DND-41 (cell line): Measurements from ENCODE around the gene HAUS1.

ENCODE experiments used
- ATAC-seq: fragments of 200-7000 bp; cut with Tn5 transposase; 3 replicates; pipeline ENCODE4 v1.9.1; 2021; ENCODE audit warnings: low read depth; ENCODE audit not compliant: insufficient read depth
- DNase-seq: peaks from one replicate; pipeline ENCODE4 v3.0.0-alpha.2; 2020
- H2AFZ ChIP-seq: 2 replicates; pipeline ENCODE4 v1.6.0; 2012; ENCODE audit warnings: low read depth, low read length
- H3K27ac ChIP-seq: 2 replicates; pipeline ENCODE4 v1.5.1; 2012; ENCODE audit warnings: low read length, inconsistent platforms
- H3K27me3 ChIP-seq: fragments of 200-600 bp; sonication (generic); 2 replicates; pipeline ENCODE4 v1.6.0; 2012; ENCODE audit warnings: low read length, mild to moderate bottlenecking, inconsistent platforms; ENCODE audit not compliant: insufficient read depth, poor library complexity
- H3K36me3 ChIP-seq: 2 replicates; pipeline ENCODE4 v1.5.1; 2012; ENCODE audit warnings: low read length, inconsistent platforms; ENCODE audit not compliant: insufficient read depth
- H3K4me1 ChIP-seq: 2 replicates; pipeline ENCODE4 v1.5.1; 2012; ENCODE audit warnings: mild to moderate bottlenecking, low read length; ENCODE audit not compliant: insufficient read depth
- H3K4me2 ChIP-seq: 2 replicates; pipeline ENCODE4 v1.6.0; 2012; ENCODE audit warnings: mild to moderate bottlenecking, moderate library complexity, low read length, inconsistent platforms; ENCODE audit not compliant: insufficient read depth
- H3K4me3 ChIP-seq, 2 experiments: fragments of 200-600 bp in 1 of 2; shearing (Covaris generic) in 1 of 2; 2 replicates each; pipeline ENCODE4 v1.5.1; 2012 to 2016; ENCODE audit warnings: inconsistent platforms in 2 of 2, low read length in 2 of 2, mild to moderate bottlenecking in 2 of 2, low read depth in 1 of 2, moderate library complexity in 1 of 2
- H3K79me2 ChIP-seq: 2 replicates; pipeline ENCODE4 v1.6.0; 2012; ENCODE audit warnings: low read length, inconsistent platforms; ENCODE audit not compliant: insufficient read depth
- H3K9ac ChIP-seq: 2 replicates; pipeline ENCODE4 v1.6.0; 2012; ENCODE audit warnings: low read depth, mild to moderate bottlenecking, inconsistent platforms, low read length, moderate library complexity
- H3K9me3 ChIP-seq: 2 replicates; pipeline ENCODE4 v1.5.1; 2012; ENCODE audit warnings: low read length, moderate library complexity, mild to moderate bottlenecking, inconsistent platforms; ENCODE audit not compliant: insufficient read depth, severe bottlenecking
- H4K20me1 ChIP-seq: 2 replicates; pipeline ENCODE4 v1.6.0; 2012; ENCODE audit warnings: low read length; ENCODE audit not compliant: insufficient read depth
- CTCF ChIP-seq: IDR thresholded peaks from 2 replicates; pipeline ENCODE4 v1.5.1; 2012; ENCODE audit warnings: borderline replicate concordance, low read length, moderate library complexity, mild to moderate bottlenecking; ENCODE audit not compliant: poor library complexity, severe bottlenecking; ENCODE audit errors: extremely low read depth
- EZH2 ChIP-seq: IDR thresholded peaks from 3 replicates; pipeline ENCODE4 v1.6.1; 2012; ENCODE audit warnings: borderline replicate concordance, low read depth, mild to moderate bottlenecking, moderate library complexity, low read length, inconsistent platforms; ENCODE audit not compliant: severe bottlenecking

Gene HAUS1

GRCh38 chr18:46133534-46133933 is 29.3 kb downstream of the HAUS1 start:
- no peak overlapping the region for H3K4me3 ChIP-seq
- TF ChIP-seq EZH2 (no peak), CTCF (no peak)
- no peaks in the 10 kb centered on the region for H3K9me3 ChIP-seq
- H3K4me2 ChIP-seq: no peak overlapping the region
- ATAC-seq (no peak), DNase-seq (no peak)
- no peaks in the 10 kb centered on the region for H4K20me1 ChIP-seq
- no peaks in the 10 kb centered on the region for H3K4me1 ChIP-seq
- peaks cover 15% of the 10 kb centered on the region for H3K36me3 ChIP-seq
- H2AFZ ChIP-seq: no peak overlapping the region
- no peak overlapping the region for H3K9ac ChIP-seq
- H3K27ac ChIP-seq: no peak overlapping the region
- H3K27me3 ChIP-seq: no peaks in the 10 kb centered on the region
- no peaks in the 10 kb centered on the region for H3K79me2 ChIP-seq

- no peaks in the 10 kb centered on the region for H3K27me3 ChIP-seq
- no peaks in the 10 kb centered on the region for H3K9me3 ChIP-seq
- H3K4me1 ChIP-seq: no peaks in the 10 kb centered on the region
- ATAC-seq (no peak), DNase-seq (no peak)
- H3K9ac ChIP-seq: no peak overlapping the region
- no peak overlapping the region for H2AFZ ChIP-seq
- H4K20me1 ChIP-seq: no peaks in the 10 kb centered on the region
- no peak overlapping the region for H3K27ac ChIP-seq
- no peak overlapping the region for H3K4me3 ChIP-seq
- no peaks in the 10 kb centered on the region for H3K79me2 ChIP-seq
- peaks cover 2% of the 10 kb centered on the region for H3K36me3 ChIP-seq
- TF ChIP-seq CTCF (no peak), EZH2 (no peak)
- no peak overlapping the region for H3K4me2 ChIP-seq
These were observed 30.9 kb downstream of the HAUS1 start for GRCh38 chr18:46134920-46135675.

- H3K27me3 ChIP-seq: no peaks in the 10 kb centered on the region
- no peak overlapping the region for H3K4me3 ChIP-seq
- no peaks in the 10 kb centered on the region for H4K20me1 ChIP-seq
- TF ChIP-seq EZH2 (no peak), CTCF (no peak)
- H2AFZ ChIP-seq: no peak overlapping the region
- no peaks in the 10 kb centered on the region for H3K9me3 ChIP-seq
- no peak overlapping the region for H3K27ac ChIP-seq
- H3K9ac ChIP-seq: no peak overlapping the region
- no peaks in the 10 kb centered on the region for H3K36me3 ChIP-seq
- no peak overlapping the region for H3K4me2 ChIP-seq
- DNase-seq (no peak), ATAC-seq (no peak)
- no peaks in the 10 kb centered on the region for H3K4me1 ChIP-seq
- H3K79me2 ChIP-seq: no peaks in the 10 kb centered on the region
These were observed 36.0 kb downstream of the HAUS1 start for GRCh38 chr18:46140173-46140572.

- DNase-seq (no peak), ATAC-seq (no peak)
- Histone ChIP-seq H4K20me1 (no peaks in the 10 kb centered on the region), H3K79me2 (no peaks in the 10 kb centered on the region), H3K4me3 (no peak overlapping the region), H3K9me3 (no peaks in the 10 kb centered on the region), H3K36me3 (no peaks in the 10 kb centered on the region), H3K9ac (no peak overlapping the region), H3K4me2 (no peak overlapping the region), H3K27ac (no peak overlapping the region), H3K27me3 (no peaks in the 10 kb centered on the region), H2AFZ (no peak overlapping the region), H3K4me1 (no peaks in the 10 kb centered on the region)
- TF ChIP-seq EZH2 (no peak), CTCF (no peak)
These were observed 37.0 kb downstream of the HAUS1 start for GRCh38 chr18:46141199-46141598.
